ENCODE results near the gene SLC22A1. TPM values are rescaled to one million over a fixed set of nuclear protein-coding genes. Genes with fewer than 3 reads are reported as not detected.

Gene SLC22A1
- total and polyA plus RNA-seq, 2 of the 13 experiments (the other 11 are each of a cell fraction or from before 2014, with no cell fraction given): 0.80 to 0.87 TPM

- TF ChIP-seq GMEB2 (CRISPR knock-in tag; IDR thresholded peaks at IDR 0.05; ENCODE audit: low read depth): 0 out of 2 replicates have a peak, but pooled peaks have one; percentile 23
- peak; percentile 59 for TF ChIP-seq FOXO1 (CRISPR knock-in tag; IDR thresholded peaks at IDR 0.05)
- TF ChIP-seq ZNF83 (CRISPR knock-in tag; IDR thresholded peaks at IDR 0.05; ENCODE audit: borderline replicate concordance): no peak
- TF ChIP-seq STAG1 (CRISPR knock-in tag; IDR thresholded peaks at IDR 0.05): peak; percentile 85
- TF ChIP-seq PHF21A (CRISPR knock-in tag; IDR thresholded peaks at IDR 0.05): no peak
- peak; percentile 40; the same call in 1 of the 2 replicates for TF ChIP-seq BHLHE40 (IDR thresholded peaks at IDR 0.05; ENCODE audit: low read length)
- no peak for TF ChIP-seq ZNF383 (CRISPR knock-in tag; IDR thresholded peaks at IDR 0.05; ENCODE audit: borderline replicate concordance)
- no peak for TF ChIP-seq HNRNPLL (IDR thresholded peaks at IDR 0.05; ENCODE audit: low read depth, low read length, poor library complexity, severe bottlenecking)
- TF ChIP-seq, protein P1, sequence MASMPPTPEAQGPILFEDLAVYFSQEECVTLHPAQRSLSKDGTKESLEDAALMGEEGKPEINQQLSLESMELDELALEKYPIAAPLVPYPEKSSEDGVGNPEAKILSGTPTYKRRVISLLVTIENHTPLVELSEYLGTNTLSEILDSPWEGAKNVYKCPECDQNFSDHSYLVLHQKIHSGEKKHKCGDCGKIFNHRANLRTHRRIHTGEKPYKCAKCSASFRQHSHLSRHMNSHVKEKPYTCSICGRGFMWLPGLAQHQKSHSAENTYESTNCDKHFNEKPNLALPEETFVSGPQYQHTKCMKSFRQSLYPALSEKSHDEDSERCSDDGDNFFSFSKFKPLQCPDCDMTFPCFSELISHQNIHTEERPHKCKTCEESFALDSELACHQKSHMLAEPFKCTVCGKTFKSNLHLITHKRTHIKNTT (CRISPR knock-in tag; IDR thresholded peaks at IDR 0.05): no peak
- no peak for TF ChIP-seq HOXA9 (CRISPR knock-in tag; IDR thresholded peaks at IDR 0.05; ENCODE audit: borderline replicate concordance)
Observed at GRCh38 chr6:160137989-160138835, 16.6 kb downstream of the SLC22A1 start (continued).

Data from HepG2 (cell line).